Measurements from ENCODE around the gene CCDC195.

GRCh38 chr2:224685121-224685520, 31.0 kb downstream of the CCDC195 start:
- TF ChIP-seq CTCF (conservative IDR thresholded peaks at IDR 0.05; ENCODE audit: low read depth in 2 of 2) (no peak), ZNF114 (CRISPR knock-in tag; IDR thresholded peaks at IDR 0.05) (no peak), JUNB (IDR thresholded peaks at IDR 0.05; ENCODE audit: unreplicated experiment) (no peak), POLR2AphosphoS5 (IDR thresholded peaks at IDR 0.05; ENCODE audit: low read depth) (no peak), REST (IDR thresholded peaks at IDR 0.05; ENCODE audit: unreplicated experiment) (no peak), CREB1 (CRISPR knock-in tag; IDR thresholded peaks at IDR 0.05; ENCODE audit: low read depth) (no peak), ETS1 (IDR thresholded peaks at IDR 0.05) (no peak), EZH2phosphoT487 (IDR thresholded peaks at IDR 0.05; ENCODE audit: unreplicated experiment) (no peak), EZH2 (IDR thresholded peaks at IDR 0.05; ENCODE audit: low read depth, unreplicated experiment) (no peak), STAT1 (IDR thresholded peaks at IDR 0.05; ENCODE audit: unreplicated experiment) (no peak), ZNF462 (CRISPR knock-in tag; IDR thresholded peaks at IDR 0.05) (no peak), NANOG (IDR thresholded peaks at IDR 0.05; ENCODE audit: borderline replicate concordance) (no peak), ZNF331 (CRISPR knock-in tag; IDR thresholded peaks at IDR 0.05; ENCODE audit: low read depth) (no peak)
